HEK293 (cell line): ENCODE data around the gene FCER2.

Experiments used
- CTCF ChIA-PET: fragments of 350-600 bp; formaldehyde crosslinking; extraction: SDS; loops from one replicate; lab custom pipeline; 2021; ENCODE audit warnings: antibody characterized with exemption; lab: Yijun Ruan, JAX
- POLR2A ChIA-PET: fragments of 300-600 bp; formaldehyde crosslinking; extraction: SDS; loops from one replicate; lab custom pipeline; 2020; ENCODE audit warnings: antibody characterized with exemption, inconsistent platforms; lab: Yijun Ruan, JAX
- H3K27ac ChIP-seq: fragments of 200-500 bp; sonication (Bioruptor generic); 2 replicates; pipeline ENCODE4 v1.5.1; 2014; ENCODE audit warnings: low read depth, low read length, control low read depth, inconsistent platforms; ENCODE audit errors: extremely low read depth
- H3K36me3 ChIP-seq, 2 experiments: fragments of 200-500 bp in 1 of 2; sonication (Bioruptor generic) in 1 of 2; 1 replicate in 1 of 2; 2 replicates in 1 of 2; pipeline ENCODE4 v1.5.1; 2014 to 2017; ENCODE audit warnings: inconsistent platforms in 2 of 2, low read length in 2 of 2; ENCODE audit not compliant: control insufficient read depth in 2 of 2, insufficient read depth in 1 of 2
- H3K4me1 ChIP-seq: fragments of 200-500 bp; sonication (Bioruptor generic); 2 replicates; pipeline ENCODE4 v1.5.1; 2014; ENCODE audit warnings: mild to moderate bottlenecking, low read length, inconsistent platforms; ENCODE audit not compliant: control insufficient read depth, insufficient read depth
- H3K4me3 ChIP-seq: 2 replicates; pipeline ENCODE4 v1.5.1; 2011; ENCODE audit warnings: low read depth, mild to moderate bottlenecking, control low read depth, low read length, moderate library complexity
- H3K9me3 ChIP-seq: fragments of 200-500 bp; sonication (Bioruptor generic); 2 replicates; pipeline ENCODE4 v1.5.1; 2014; ENCODE audit warnings: low read depth, low read length, inconsistent platforms; ENCODE audit not compliant: control insufficient read depth, insufficient read depth
- ELK4 ChIP-seq: IDR thresholded peaks from 2 replicates; pipeline ENCODE4 v1.6.1; 2011; ENCODE audit warnings: mild to moderate bottlenecking, low read depth, low read length, borderline replicate concordance
- RBAK ChIP-seq: fragments of 450-650 bp; formaldehyde crosslinking; IDR thresholded peaks from 2 replicates; pipeline ENCODE4 v1.5.1; 2016; ENCODE audit warnings: missing biosample characterization, missing genetic modification characterization
- TSHZ1 ChIP-seq: fragments of 450-650 bp; formaldehyde crosslinking; IDR thresholded peaks from 2 replicates; pipeline ENCODE4 v1.5.1; 2016; ENCODE audit warnings: missing biosample characterization, missing genetic modification characterization, borderline replicate concordance
- ZNF202 ChIP-seq: fragments of 450-650 bp; formaldehyde crosslinking; IDR thresholded peaks from 2 replicates; pipeline ENCODE4 v1.5.1; 2016; ENCODE audit warnings: missing biosample characterization, missing genetic modification characterization, borderline replicate concordance
- ZNF248 ChIP-seq: fragments of 450-650 bp; formaldehyde crosslinking; IDR thresholded peaks from 2 replicates; pipeline ENCODE4 v1.5.1; 2017; ENCODE audit warnings: missing biosample characterization, missing genetic modification characterization
- ZNF274 ChIP-seq, 2 experiments: fragments of 200-500 bp in 1 of 2; fragments of 450-650 bp in 1 of 2; sonication (Bioruptor generic) in 1 of 2; formaldehyde crosslinking in 1 of 2; IDR thresholded peaks; 2 replicates each; pipeline versions ENCODE4 v1.5.1 to v1.6.1; 2014 to 2016; ENCODE audit warnings: borderline replicate concordance in 1 of 2, inconsistent platforms in 1 of 2, low read length in 1 of 2, missing biosample characterization in 1 of 2, missing genetic modification characterization in 1 of 2
- ZNF280C ChIP-seq: fragments of 450-650 bp; formaldehyde crosslinking; IDR thresholded peaks from 2 replicates; pipeline ENCODE4 v1.5.1; 2016; ENCODE audit warnings: missing biosample characterization, missing genetic modification characterization
- ZNF280D ChIP-seq: fragments of 450-650 bp; formaldehyde crosslinking; IDR thresholded peaks from 2 replicates; pipeline ENCODE4 v1.5.1; 2016; ENCODE audit warnings: missing biosample characterization, missing genetic modification characterization
- ZNF350 ChIP-seq: fragments of 450-650 bp; formaldehyde crosslinking; IDR thresholded peaks from 2 replicates; pipeline ENCODE4 v1.5.0; 2017; ENCODE audit warnings: missing biosample characterization, mild to moderate bottlenecking, missing genetic modification characterization
- ZNF404 ChIP-seq: fragments of 450-650 bp; formaldehyde crosslinking; IDR thresholded peaks from 2 replicates; pipeline ENCODE4 v1.5.1; 2017; ENCODE audit warnings: missing biosample characterization, missing genetic modification characterization
- ZNF416 ChIP-seq: fragments of 450-650 bp; formaldehyde crosslinking; IDR thresholded peaks from 2 replicates; pipeline ENCODE4 v1.5.1; 2016; ENCODE audit warnings: missing biosample characterization, missing genetic modification characterization
- ZNF449 ChIP-seq: fragments of 450-650 bp; formaldehyde crosslinking; IDR thresholded peaks from 2 replicates; pipeline ENCODE4 v1.5.1; 2017; ENCODE audit warnings: missing biosample characterization, mild to moderate bottlenecking, missing genetic modification characterization, moderate library complexity
- ZNF473 ChIP-seq: fragments of 450-650 bp; formaldehyde crosslinking; IDR thresholded peaks from 2 replicates; pipeline ENCODE4 v1.5.1; 2017; ENCODE audit warnings: missing biosample characterization, missing genetic modification characterization
- ZNF585B ChIP-seq: fragments of 450-650 bp; formaldehyde crosslinking; IDR thresholded peaks from 2 replicates; pipeline ENCODE4 v1.5.1; 2016; ENCODE audit warnings: missing biosample characterization, missing genetic modification characterization
- ZNF600 ChIP-seq: fragments of 450-650 bp; formaldehyde crosslinking; IDR thresholded peaks from 2 replicates; pipeline ENCODE4 v1.5.1; 2016; ENCODE audit warnings: missing biosample characterization, missing genetic modification characterization
- ZNF654 ChIP-seq: fragments of 450-650 bp; formaldehyde crosslinking; IDR thresholded peaks from 2 replicates; pipeline ENCODE4 v1.5.1; 2016; ENCODE audit warnings: low read depth, missing biosample characterization, missing genetic modification characterization
- ZNF660 ChIP-seq: fragments of 450-650 bp; IDR thresholded peaks from 2 replicates; pipeline ENCODE4 v1.5.1; 2018; ENCODE audit warnings: missing biosample characterization, mild to moderate bottlenecking, missing genetic modification characterization
- ZNF692 ChIP-seq: fragments of 450-650 bp; formaldehyde crosslinking; IDR thresholded peaks from 2 replicates; pipeline ENCODE4 v1.5.1; 2016; ENCODE audit warnings: missing biosample characterization, missing genetic modification characterization

Gene FCER2

GRCh38 chr19:7718668-7719067, 16.7 kb upstream of the FCER2 start:
- H3K9me3 ChIP-seq: no peaks in the 10 kb centered on the region
- H3K4me3 ChIP-seq: no peak overlapping the region
- no peaks in the 10 kb centered on the region for H3K4me1 ChIP-seq
- H3K27ac ChIP-seq: no peak overlapping the region
- TF ChIP-seq ZNF280D: no peak
- H3K36me3 ChIP-seq: no peaks in the 10 kb centered on the region
- ChIA-PET CTCF (interaction anchor here (0.6 kb wide), 1 partner anchor 81 kb away, joined by 3 read pairs; no protein-coding TSS in a partner anchor), POLR2A (no interaction called here)

- H3K4me3 ChIP-seq: no peak overlapping the region
- no peaks in the 10 kb centered on the region for H3K4me1 ChIP-seq
- CTCF ChIA-PET: no interaction called here
- H3K36me3 ChIP-seq: no peaks in the 10 kb centered on the region
- POLR2A ChIA-PET: interaction anchor here (0.6 kb wide), 1 partner anchor 150 kb away, joined by 4 read pairs; no protein-coding TSS in a partner anchor
- no peak for TF ChIP-seq ZNF274 (IDR thresholded peaks at IDR 0.05; ENCODE audit: low read length)
- TF ChIP-seq ZNF274 (tag by site-specific recombination; IDR thresholded peaks at IDR 0.05; ENCODE audit: borderline replicate concordance): no peak
- no peak for TF ChIP-seq RBAK (tag by site-specific recombination)
- TF ChIP-seq ZNF654 (tag by site-specific recombination): no peak
- no peak for TF ChIP-seq TSHZ1
- TF ChIP-seq ZNF416: no peak
- no peak for TF ChIP-seq ZNF202 (tag by site-specific recombination)
- TF ChIP-seq ZNF473 (tag by site-specific recombination): no peak
- no peak for TF ChIP-seq ZNF404
- no peak for TF ChIP-seq ZNF449
- TF ChIP-seq ZNF600 (tag by site-specific recombination): no peak
- H3K27ac ChIP-seq: no peak overlapping the region
- no peaks in the 10 kb centered on the region for H3K9me3 ChIP-seq
Measured at GRCh38 chr19:7716762-7717161, 14.8 kb upstream of the FCER2 start.

GRCh38 chr19:7715671-7716070, 13.7 kb upstream of the FCER2 start:
- no peak overlapping the region for H3K4me3 ChIP-seq
- H3K36me3 ChIP-seq: no peaks in the 10 kb centered on the region
- H3K27ac ChIP-seq: no peak overlapping the region
- no peaks in the 10 kb centered on the region for H3K4me1 ChIP-seq
- H3K9me3 ChIP-seq: no peaks in the 10 kb centered on the region
- ChIA-PET CTCF (no interaction called here), POLR2A (no interaction called here)
- TF ChIP-seq ZNF350 (tag by site-specific recombination) (no peak), ZNF274 (IDR thresholded peaks at IDR 0.05; ENCODE audit: low read length) (no peak), ZNF274 (tag by site-specific recombination; IDR thresholded peaks at IDR 0.05; ENCODE audit: borderline replicate concordance) (no peak), ZNF280C (tag by site-specific recombination) (no peak), ZNF660 (tag by site-specific recombination) (no peak), ELK4 (no peak), ZNF654 (tag by site-specific recombination) (no peak), ZNF585B (tag by site-specific recombination) (no peak), ZNF248 (no peak), ZNF692 (no peak)
